ENCODE measurements around the gene PLPPR1. TPM values are rescaled to one million over a fixed set of nuclear protein-coding genes. Genes with fewer than 3 reads are reported as not detected.
"Not testable (repeated sequence)": the region's sequence is repeated elsewhere in the genome, so short reads cannot be mapped to it uniquely, and the experiment has no call there.

Gene PLPPR1
- total RNA-seq, 1 donor from 2014 or later: not detected

GRCh38 chr9:101324245-101324804 lies 295.8 kb downstream of the PLPPR1 start:
- no peak overlapping the region for H3K4me3 Mint-ChIP-seq
- intact Hi-C loops (cut with micrococcal nuclease): no loop called here
- H3K36me3 Mint-ChIP-seq (ENCODE audit: low read depth): no peaks in the 10 kb centered on the region
- peaks cover 1% of the 10 kb centered on the region for H3K27me3 Mint-ChIP-seq
- no peaks in the 10 kb centered on the region for H3K4me1 Mint-ChIP-seq
- DNase-seq: no peak
- no peaks in the 10 kb centered on the region for H3K9me3 Mint-ChIP-seq
- H3K27ac Mint-ChIP-seq: no peak overlapping the region

DNA sequence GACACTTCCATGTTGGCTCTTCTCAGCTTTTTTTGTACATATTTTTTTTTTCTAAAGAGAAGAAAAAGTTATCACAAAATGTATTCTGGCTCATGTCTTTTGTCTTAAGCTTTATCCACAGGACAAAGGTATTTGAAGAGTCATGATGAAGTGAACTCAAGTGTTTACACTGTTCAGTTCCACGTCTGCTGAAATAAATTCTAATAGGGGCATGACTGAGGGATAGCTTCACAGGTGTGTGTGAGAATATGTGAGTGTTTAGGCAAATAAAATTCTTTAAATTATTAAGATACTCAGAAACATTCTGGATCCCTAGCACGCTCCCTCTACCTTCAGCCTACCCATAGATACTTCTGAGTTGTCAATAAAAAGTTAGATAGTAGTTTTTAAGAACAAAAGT lies 296.5 kb downstream of the PLPPR1 start:
- H3K27ac Mint-ChIP-seq: no peak overlapping the region
- DNase-seq: no peak
- H3K4me1 Mint-ChIP-seq: no peaks in the 10 kb centered on the region
- intact Hi-C loops (cut with micrococcal nuclease): no loop called here
- H3K27me3 Mint-ChIP-seq: peaks cover 1% of the 10 kb centered on the region
- no peak overlapping the region for H3K4me3 Mint-ChIP-seq
- no peaks in the 10 kb centered on the region for H3K9me3 Mint-ChIP-seq
- no peaks in the 10 kb centered on the region for H3K36me3 Mint-ChIP-seq (ENCODE audit: low read depth)

DNA sequence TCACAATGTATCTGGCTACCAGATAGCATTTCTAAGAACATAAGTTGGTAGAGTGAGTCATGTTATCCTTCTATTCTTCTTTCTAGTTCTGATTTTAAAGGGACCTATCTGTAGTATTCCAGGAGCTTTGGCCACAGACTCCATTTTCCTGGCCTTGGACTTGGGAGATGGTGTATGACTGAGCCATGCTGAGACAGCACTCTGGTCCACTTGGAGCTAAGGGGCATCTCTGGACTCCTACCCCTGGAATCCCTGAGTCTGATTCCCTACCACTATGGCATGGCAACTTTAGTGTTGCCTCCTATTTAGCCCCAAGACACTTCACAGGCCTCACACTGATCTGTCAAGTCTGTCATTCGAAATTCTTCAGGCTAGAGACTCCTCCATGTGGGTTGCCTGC lies 297.5 kb downstream of the PLPPR1 start:
- no peaks in the 10 kb centered on the region for H3K4me1 Mint-ChIP-seq
- H3K27ac Mint-ChIP-seq: no peak overlapping the region
- no peak for DNase-seq
- H3K9me3 Mint-ChIP-seq: no peaks in the 10 kb centered on the region
- intact Hi-C loops (cut with micrococcal nuclease): no loop called here
- H3K36me3 Mint-ChIP-seq (ENCODE audit: low read depth): no peaks in the 10 kb centered on the region
- peaks cover 1% of the 10 kb centered on the region for H3K27me3 Mint-ChIP-seq
- H3K4me3 Mint-ChIP-seq: no peak overlapping the region

GRCh38 chr9:101326501-101326900 lies 298.0 kb downstream of the PLPPR1 start:
- H3K9me3 Mint-ChIP-seq: no peaks in the 10 kb centered on the region
- intact Hi-C loops (cut with micrococcal nuclease): no loop called here
- H3K36me3 Mint-ChIP-seq (ENCODE audit: low read depth): no peaks in the 10 kb centered on the region
- no peaks in the 10 kb centered on the region for H3K4me1 Mint-ChIP-seq
- DNase-seq: no peak
- H3K27ac Mint-ChIP-seq: no peak overlapping the region
- no peak overlapping the region for H3K4me3 Mint-ChIP-seq
- peaks cover 1% of the 10 kb centered on the region for H3K27me3 Mint-ChIP-seq

DNA sequence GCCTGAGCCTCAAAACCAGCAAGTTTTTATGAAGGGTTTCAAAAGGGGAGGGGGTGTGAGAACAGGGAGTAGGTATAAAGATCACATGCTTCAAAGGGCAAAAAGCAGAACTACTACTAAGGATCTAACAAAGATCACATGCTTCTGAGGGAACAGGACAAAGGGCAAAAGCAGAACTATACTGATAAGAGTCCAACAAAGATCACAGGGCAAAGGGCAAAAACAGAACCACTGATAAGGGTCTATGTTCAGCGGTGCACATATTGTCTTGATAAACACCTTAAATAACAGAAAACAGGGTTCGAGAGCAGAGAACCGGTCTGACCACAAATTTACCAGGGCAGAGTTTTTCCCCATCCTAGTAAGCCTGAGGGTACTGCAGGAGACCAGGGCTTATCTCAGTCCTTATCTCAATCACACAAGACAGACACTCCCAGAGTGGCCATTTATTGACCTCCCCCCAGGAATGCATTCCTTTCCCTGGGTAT lies 298.9 kb downstream of the PLPPR1 start:
- DNase-seq; H3K36me3 Mint-ChIP-seq (ENCODE audit: low read depth); H3K4me3 Mint-ChIP-seq; H3K27me3 Mint-ChIP-seq; intact Hi-C loops (cut with micrococcal nuclease); H3K4me1 Mint-ChIP-seq; H3K27ac Mint-ChIP-seq; H3K9me3 Mint-ChIP-seq: not testable (repeated sequence)

GRCh38 chr9:101332362-101332761 lies 303.8 kb downstream of the PLPPR1 start:
- Mint-ChIP-seq H3K9me3 (no peaks in the 10 kb centered on the region), H3K4me1 (no peaks in the 10 kb centered on the region), H3K36me3 (ENCODE audit: low read depth) (no peaks in the 10 kb centered on the region), H3K27me3 (peaks cover 2% of the 10 kb centered on the region), H3K27ac (no peak overlapping the region), H3K4me3 (no peak overlapping the region)
- intact Hi-C loops (cut with micrococcal nuclease): no loop called here
- DNase-seq: no peak

DNA sequence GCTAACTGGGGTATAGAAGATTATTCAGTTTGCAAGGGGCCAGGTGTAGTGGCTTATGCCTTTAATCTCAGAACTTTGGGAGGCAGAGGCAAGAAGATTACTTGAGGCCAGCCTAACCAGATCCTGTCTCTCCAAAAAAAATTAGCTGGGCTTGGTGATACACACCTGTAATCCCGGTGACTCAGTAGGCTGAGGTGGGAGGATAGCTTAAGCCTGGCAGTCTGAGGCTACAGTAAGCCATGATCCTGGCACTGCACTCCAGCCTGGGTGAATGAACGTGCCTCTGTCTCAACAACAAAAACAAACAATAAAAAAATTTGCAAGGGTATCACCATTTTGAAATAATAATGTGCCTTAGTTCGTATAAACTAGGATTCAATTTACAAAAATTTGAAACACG lies 305.0 kb downstream of the PLPPR1 start:
- Mint-ChIP-seq H3K4me1 (no peaks in the 10 kb centered on the region), H3K36me3 (ENCODE audit: low read depth) (no peaks in the 10 kb centered on the region), H3K27me3 (peaks cover 2% of the 10 kb centered on the region), H3K9me3 (no peaks in the 10 kb centered on the region), H3K27ac (no peak overlapping the region), H3K4me3 (no peak overlapping the region)
- DNase-seq: no peak
- intact Hi-C loops (cut with micrococcal nuclease): no loop called here

GRCh38 chr9:101333926-101334702 lies 305.6 kb downstream of the PLPPR1 start:
- Mint-ChIP-seq H3K36me3 (ENCODE audit: low read depth) (no peaks in the 10 kb centered on the region), H3K27ac (no peak overlapping the region)
- intact Hi-C loops (cut with micrococcal nuclease): no loop called here

GRCh38 chr9:101336091-101336490 lies 307.6 kb downstream of the PLPPR1 start:
- Mint-ChIP-seq H3K36me3 (ENCODE audit: low read depth) (no peaks in the 10 kb centered on the region), H3K4me1 (no peaks in the 10 kb centered on the region), H3K27me3 (peaks cover 2% of the 10 kb centered on the region), H3K27ac (no peak overlapping the region), H3K9me3 (no peaks in the 10 kb centered on the region), H3K4me3 (no peak overlapping the region)
- intact Hi-C loops (cut with micrococcal nuclease): no loop called here
- DNase-seq: no peak

More at GRCh38 chr9:101333926-101334702, 305.6 kb downstream of the PLPPR1 start:
- no peaks in the 10 kb centered on the region for H3K9me3 Mint-ChIP-seq
- H3K4me1 Mint-ChIP-seq: no peaks in the 10 kb centered on the region
- no peak for DNase-seq
- no peak overlapping the region for H3K4me3 Mint-ChIP-seq
- peaks cover 2% of the 10 kb centered on the region for H3K27me3 Mint-ChIP-seq

GRCh38 chr9:101337237-101337636 lies 308.7 kb downstream of the PLPPR1 start:
- H3K4me3 Mint-ChIP-seq: no peak overlapping the region
- no peaks in the 10 kb centered on the region for H3K4me1 Mint-ChIP-seq
- no peak for DNase-seq
- H3K36me3 Mint-ChIP-seq (ENCODE audit: low read depth): no peaks in the 10 kb centered on the region
- H3K9me3 Mint-ChIP-seq: no peaks in the 10 kb centered on the region
- H3K27ac Mint-ChIP-seq: no peak overlapping the region
- intact Hi-C loops (cut with micrococcal nuclease): no loop called here
- no peaks in the 10 kb centered on the region for H3K27me3 Mint-ChIP-seq

DNA sequence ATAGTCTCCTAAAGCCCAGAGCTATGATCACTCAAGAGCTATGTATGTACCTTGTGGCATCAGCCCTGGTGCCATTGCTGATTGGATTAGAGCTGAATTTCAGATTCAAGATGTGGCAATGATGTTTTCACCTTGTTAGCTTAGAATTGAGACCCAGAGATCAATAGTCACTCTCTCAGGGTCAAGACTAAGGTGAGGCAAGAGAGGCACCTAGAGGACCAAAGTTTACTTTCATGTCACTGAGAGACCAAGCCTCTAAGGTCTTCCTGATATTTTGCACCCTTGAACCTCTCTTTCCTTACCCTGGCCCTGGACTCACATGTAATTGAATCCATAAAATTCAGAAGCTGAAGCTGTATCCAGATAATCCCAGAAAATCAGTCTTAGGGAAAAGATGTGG lies 313.4 kb downstream of the PLPPR1 start:
- intact Hi-C loops (cut with micrococcal nuclease): no loop called here

GRCh38 chr9:101342595-101342994 lies 314.1 kb downstream of the PLPPR1 start:
- Mint-ChIP-seq H3K4me1 (no peaks in the 10 kb centered on the region), H3K27me3 (no peaks in the 10 kb centered on the region), H3K36me3 (ENCODE audit: low read depth) (no peaks in the 10 kb centered on the region), H3K9me3 (no peaks in the 10 kb centered on the region), H3K27ac (no peak overlapping the region), H3K4me3 (no peak overlapping the region)
- no peak for DNase-seq
- intact Hi-C loops (cut with micrococcal nuclease): no loop called here

More for the DNA sequence above, 313.4 kb downstream of the PLPPR1 start:
- no peaks in the 10 kb centered on the region for H3K9me3 Mint-ChIP-seq
- H3K36me3 Mint-ChIP-seq (ENCODE audit: low read depth): no peaks in the 10 kb centered on the region
- H3K27me3 Mint-ChIP-seq: no peaks in the 10 kb centered on the region
- H3K4me3 Mint-ChIP-seq: no peak overlapping the region
- H3K27ac Mint-ChIP-seq: no peak overlapping the region
- H3K4me1 Mint-ChIP-seq: no peaks in the 10 kb centered on the region
- no peak for DNase-seq

GRCh38 chr9:101350285-101350684 lies 321.8 kb downstream of the PLPPR1 start:
- no peak overlapping the region for H3K4me3 Mint-ChIP-seq
- peaks cover 2% of the 10 kb centered on the region for H3K27me3 Mint-ChIP-seq
- no peak overlapping the region for H3K27ac Mint-ChIP-seq
- H3K4me1 Mint-ChIP-seq: no peaks in the 10 kb centered on the region
- intact Hi-C loops (cut with micrococcal nuclease): no loop called here
- H3K9me3 Mint-ChIP-seq: no peaks in the 10 kb centered on the region
- H3K36me3 Mint-ChIP-seq (ENCODE audit: low read depth): no peaks in the 10 kb centered on the region
- DNase-seq: no peak

DNA sequence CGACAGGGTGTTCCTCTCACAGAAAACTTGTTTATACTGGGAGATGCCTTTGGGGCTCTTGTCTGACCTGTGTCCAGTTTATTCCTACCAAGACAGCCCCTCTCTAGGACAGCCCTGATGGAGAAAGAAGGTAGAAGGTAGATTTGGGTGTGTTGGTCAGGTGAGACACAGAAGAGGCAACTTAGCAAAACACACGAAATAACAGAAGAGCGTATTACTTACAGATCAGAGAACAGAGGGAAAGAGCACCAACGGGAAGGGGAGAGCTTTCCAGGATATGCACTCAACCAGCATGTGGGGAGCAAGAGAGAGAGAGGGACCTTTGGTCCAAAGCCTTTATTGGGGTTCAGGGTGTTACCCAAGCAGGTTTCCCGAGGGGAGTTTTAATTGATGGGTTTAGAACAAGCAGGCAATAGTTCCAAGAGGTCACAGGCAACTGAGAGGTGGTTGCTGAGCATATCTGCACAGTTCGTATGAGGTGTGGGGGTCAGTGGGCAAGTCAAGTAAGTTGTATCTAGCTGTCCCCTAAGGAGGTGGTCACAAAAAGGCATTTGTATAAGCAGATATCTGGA lies 324.5 kb downstream of the PLPPR1 start:
- no peak for DNase-seq
- no peaks in the 10 kb centered on the region for H3K4me1 Mint-ChIP-seq
- no peak overlapping the region for H3K27ac Mint-ChIP-seq
- no peaks in the 10 kb centered on the region for H3K9me3 Mint-ChIP-seq
- H3K4me3 Mint-ChIP-seq: no peak overlapping the region
- intact Hi-C loops (cut with micrococcal nuclease): no loop called here
- no peaks in the 10 kb centered on the region for H3K36me3 Mint-ChIP-seq (ENCODE audit: low read depth)
- H3K27me3 Mint-ChIP-seq: peaks cover 2% of the 10 kb centered on the region

Measured in activated CD4-positive, alpha-beta T cell treated with anti-CD3 and anti-CD28 coated beads, Interleukin-2, amount 10 ng/mL, durations not matched to agents 24 days and 14 days (primary cell).